ENCODE data around the gene MXD1.
"Not testable (repeated sequence)": the region's sequence is repeated elsewhere in the genome, so short reads cannot be mapped to it uniquely, and the experiment has no call there.

MXD1 gene

GRCh38 chr2:69933839-69934613 is 19.1 kb downstream of the MXD1 start:
- peak; percentile 6 for DNase-seq

GRCh38 chr2:69934614-69934908 is 19.7 kb downstream of the MXD1 start:
- DNase-seq = no peak

- DNase-seq = no peak
Measured at GRCh38 chr2:69935011-69935410, 20.1 kb downstream of the MXD1 start.

- no peak for DNase-seq
Measured at GRCh38 chr2:69936906-69937305, 22.0 kb downstream of the MXD1 start.

- no peak for DNase-seq
Measured at GRCh38 chr2:69937968-69938367, 23.1 kb downstream of the MXD1 start.

GRCh38 chr2:69939722-69940121 is 24.8 kb downstream of the MXD1 start:
- no peak for DNase-seq

GRCh38 chr2:69940691-69941090 is 25.8 kb downstream of the MXD1 start:
- no peak for DNase-seq

- DNase-seq = no peak
Measured at GRCh38 chr2:69943000-69943842, 28.3 kb downstream of the MXD1 start.

GRCh38 chr2:69943843-69944525 is 29.1 kb downstream of the MXD1 start:
- no peak for DNase-seq

GRCh38 chr2:69944756-69945155 is 29.8 kb downstream of the MXD1 start:
- DNase-seq = no peak

GRCh38 chr2:69945441-69945840 is 30.5 kb downstream of the MXD1 start:
- no peak for DNase-seq

- no peak for DNase-seq
Measured at GRCh38 chr2:69945941-69946340, 31.0 kb downstream of the MXD1 start.

- peak; percentile 30 for DNase-seq
Measured at GRCh38 chr2:69946351-69947324, 31.7 kb downstream of the MXD1 start.

- no peak for DNase-seq
Measured at GRCh38 chr2:69947325-69947931, 32.5 kb downstream of the MXD1 start.

GRCh38 chr2:69948032-69948962 is 33.4 kb downstream of the MXD1 start:
- DNase-seq = no peak

GRCh38 chr2:69948963-69949645 is 34.2 kb downstream of the MXD1 start:
- DNase-seq = no peak

GRCh38 chr2:69950241-69950640 is 35.3 kb downstream of the MXD1 start:
- no peak for DNase-seq

GRCh38 chr2:69950671-69951070 is 35.8 kb downstream of the MXD1 start:
- DNase-seq = not testable (repeated sequence)

GRCh38 chr2:69952336-69953115 is 37.6 kb downstream of the MXD1 start:
- no peak for DNase-seq

GRCh38 chr2:69954084-69954483 is 39.2 kb downstream of the MXD1 start:
- DNase-seq = no peak

All from stimulated activated naive CD4-positive, alpha-beta T cell treated with Interleukin-2 at 50 U/mL for 16 hours (primary cell).